OCI-LY1 (cell line): Measurements from ENCODE around the gene ASPHD1.

Experiments
- H2AFZ ChIP-seq: fragments of 200-600 bp; sonication (generic), shearing (Covaris generic); 2 replicates; pipeline ENCODE4 v1.6.0; 2014; ENCODE audit warnings: antibody characterized with exemption, mild to moderate bottlenecking, low read length
- H3F3A ChIP-seq: fragments of 200-600 bp; sonication (generic), shearing (Covaris generic); 2 replicates; pipeline ENCODE4 v1.6.0; 2014; ENCODE audit warnings: mild to moderate bottlenecking, antibody characterized with exemption, low read length, moderate library complexity; ENCODE audit not compliant: insufficient read depth
- H3K27ac ChIP-seq: fragments of 200-600 bp; sonication (generic); 2 replicates; pipeline ENCODE4 v1.5.1; 2014; ENCODE audit warnings: low read length, mixed run types, mild to moderate bottlenecking, low read depth; ENCODE audit not compliant: poor library complexity, severe bottlenecking
- H3K27me3 ChIP-seq: fragments of 200-600 bp; sonication (generic); 2 replicates; pipeline ENCODE4 v1.6.0; 2014; ENCODE audit warnings: antibody characterized with exemption, mild to moderate bottlenecking, low read length, moderate library complexity; ENCODE audit not compliant: insufficient read depth
- H3K36me3 ChIP-seq: fragments of 200-600 bp; sonication (generic); 2 replicates; pipeline ENCODE4 v1.6.1; 2014; ENCODE audit warnings: mild to moderate bottlenecking, antibody characterized with exemption, low read length, moderate library complexity, mixed read lengths; ENCODE audit not compliant: insufficient read depth
- H3K4me1 ChIP-seq: fragments of 200-600 bp; sonication (generic); 2 replicates; pipeline ENCODE4 v1.5.1; 2014; ENCODE audit warnings: mild to moderate bottlenecking, low read length, moderate library complexity; ENCODE audit not compliant: insufficient read depth, severe bottlenecking
- H3K4me2 ChIP-seq: fragments of 200-600 bp; sonication (generic), shearing (Covaris generic); 2 replicates; pipeline ENCODE4 v1.6.1; 2014; ENCODE audit warnings: low read length
- H3K4me3 ChIP-seq: fragments of 200-600 bp; sonication (generic); 2 replicates; pipeline ENCODE4 v1.5.1; 2014; ENCODE audit warnings: low read length, low read depth, mild to moderate bottlenecking, mixed read lengths; ENCODE audit not compliant: poor library complexity, severe bottlenecking
- H3K79me2 ChIP-seq: fragments of 200-600 bp; shearing (Covaris generic); 2 replicates; pipeline ENCODE4 v1.6.1; 2016; ENCODE audit warnings: mixed run types, low read length, mixed read lengths; ENCODE audit not compliant: insufficient read depth
- H3K9ac ChIP-seq: fragments of 200-600 bp; sonication (generic), shearing (Covaris generic); 2 replicates; pipeline ENCODE4 v1.6.1; 2014; ENCODE audit warnings: mild to moderate bottlenecking, low read length, mixed read lengths
- H3K9me2 ChIP-seq: fragments of 200-600 bp; sonication (generic), shearing (Covaris generic); 2 replicates; pipeline ENCODE4 v1.6.1; 2014; ENCODE audit warnings: low read depth, mild to moderate bottlenecking, low read length, mixed read lengths
- H3K9me3 ChIP-seq: fragments of 200-600 bp; shearing (Covaris generic); 2 replicates; pipeline ENCODE4 v1.6.1; 2014; ENCODE audit warnings: low read length, mixed read lengths
- H4K20me1 ChIP-seq: fragments of 200-600 bp; sonication (generic), shearing (Covaris generic); 2 replicates; pipeline ENCODE4 v1.6.0; 2016; ENCODE audit warnings: mild to moderate bottlenecking, low read length; ENCODE audit not compliant: insufficient read depth
- CTCF ChIP-seq: fragments of 200-600 bp; sonication (generic), shearing (Covaris generic); IDR thresholded peaks from 2 replicates; pipeline ENCODE4 v1.5.1; 2017; ENCODE audit warnings: mild to moderate bottlenecking, antibody characterized with exemption, low read length, moderate library complexity, mixed read lengths
- EZH2 ChIP-seq: fragments of 200-600 bp; sonication (generic), shearing (Covaris generic); IDR thresholded peaks from 2 replicates; pipeline ENCODE4 v1.8.0; 2017; ENCODE audit warnings: borderline replicate concordance, mixed run types, mild to moderate bottlenecking, antibody characterized with exemption, low read length, moderate library complexity, mixed read lengths

Gene ASPHD1

GRCh38 chr16:29915590-29916247 is 15.4 kb downstream of the ASPHD1 start:
- H3K4me2 ChIP-seq, result no peak overlapping the region
- no peak overlapping the region for H3K4me3 ChIP-seq
- H4K20me1 ChIP-seq, result no peaks in the 10 kb centered on the region
- no peak overlapping the region for H3K9ac ChIP-seq
- no peaks in the 10 kb centered on the region for H3K4me1 ChIP-seq
- H2AFZ ChIP-seq, result no peak overlapping the region
- no peaks in the 10 kb centered on the region for H3K9me2 ChIP-seq
- no peaks in the 10 kb centered on the region for H3K79me2 ChIP-seq
- H3K9me3 ChIP-seq, result no peaks in the 10 kb centered on the region
- H3K36me3 ChIP-seq, result peaks cover 18% of the 10 kb centered on the region; the same call in 1 of the 2 replicates
- no peaks in the 10 kb centered on the region for H3F3A ChIP-seq
- no peak for TF ChIP-seq EZH2
- no peak for TF ChIP-seq CTCF
- no peaks in the 10 kb centered on the region for H3K27me3 ChIP-seq
- H3K27ac ChIP-seq, result no peak overlapping the region

GRCh38 chr16:29916979-29917378 is 16.7 kb downstream of the ASPHD1 start:
- Histone ChIP-seq H3F3A (no peaks in the 10 kb centered on the region), H3K9me3 (no peaks in the 10 kb centered on the region), H3K4me3 (no peak overlapping the region), H3K9me2 (no peaks in the 10 kb centered on the region), H2AFZ (no peak overlapping the region), H3K9ac (no peak overlapping the region), H3K27me3 (no peaks in the 10 kb centered on the region), H3K4me1 (no peaks in the 10 kb centered on the region), H3K4me2 (no peak overlapping the region), H3K27ac (no peak overlapping the region), H4K20me1 (no peaks in the 10 kb centered on the region), H3K79me2 (no peaks in the 10 kb centered on the region), H3K36me3 (peaks cover 24% of the 10 kb centered on the region; the same call in 1 of the 2 replicates)
- TF ChIP-seq EZH2 (no peak), CTCF (no peak)

- Histone ChIP-seq H3K9me3 (no peaks in the 10 kb centered on the region), H3K4me1 (peaks cover 13% of the 10 kb centered on the region), H3K36me3 (peaks cover 31% of the 10 kb centered on the region; the same call in 1 of the 2 replicates), H3K4me3 (no peak overlapping the region), H3F3A (no peaks in the 10 kb centered on the region), H3K79me2 (no peaks in the 10 kb centered on the region), H3K27ac (no peak overlapping the region), H3K9ac (no peak overlapping the region), H3K4me2 (no peak overlapping the region), H3K27me3 (no peaks in the 10 kb centered on the region), H4K20me1 (no peaks in the 10 kb centered on the region), H3K9me2 (no peaks in the 10 kb centered on the region), H2AFZ (no peak overlapping the region)
- TF ChIP-seq EZH2 (no peak), CTCF (no peak)
Measured at GRCh38 chr16:29920288-29921033, 20.2 kb downstream of the ASPHD1 start.
